ENCODE data around the gene LTBR.

- TF ChIP-seq ZNF138 (tag by site-specific recombination; IDR thresholded peaks at IDR 0.05; ENCODE audit: borderline replicate concordance) (no peak), ZNF24 (tag by site-specific recombination; IDR thresholded peaks at IDR 0.05) (no peak), PATZ1 (tag by site-specific recombination; IDR thresholded peaks at IDR 0.05) (no peak)
- TF ChIP-seq, protein P1, sequence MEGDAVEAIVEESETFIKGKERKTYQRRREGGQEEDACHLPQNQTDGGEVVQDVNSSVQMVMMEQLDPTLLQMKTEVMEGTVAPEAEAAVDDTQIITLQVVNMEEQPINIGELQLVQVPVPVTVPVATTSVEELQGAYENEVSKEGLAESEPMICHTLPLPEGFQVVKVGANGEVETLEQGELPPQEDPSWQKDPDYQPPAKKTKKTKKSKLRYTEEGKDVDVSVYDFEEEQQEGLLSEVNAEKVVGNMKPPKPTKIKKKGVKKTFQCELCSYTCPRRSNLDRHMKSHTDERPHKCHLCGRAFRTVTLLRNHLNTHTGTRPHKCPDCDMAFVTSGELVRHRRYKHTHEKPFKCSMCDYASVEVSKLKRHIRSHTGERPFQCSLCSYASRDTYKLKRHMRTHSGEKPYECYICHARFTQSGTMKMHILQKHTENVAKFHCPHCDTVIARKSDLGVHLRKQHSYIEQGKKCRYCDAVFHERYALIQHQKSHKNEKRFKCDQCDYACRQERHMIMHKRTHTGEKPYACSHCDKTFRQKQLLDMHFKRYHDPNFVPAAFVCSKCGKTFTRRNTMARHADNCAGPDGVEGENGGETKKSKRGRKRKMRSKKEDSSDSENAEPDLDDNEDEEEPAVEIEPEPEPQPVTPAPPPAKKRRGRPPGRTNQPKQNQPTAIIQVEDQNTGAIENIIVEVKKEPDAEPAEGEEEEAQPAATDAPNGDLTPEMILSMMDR (tag by site-specific recombination; IDR thresholded peaks at IDR 0.05), result no peak
- TF ChIP-seq, protein P2, sequence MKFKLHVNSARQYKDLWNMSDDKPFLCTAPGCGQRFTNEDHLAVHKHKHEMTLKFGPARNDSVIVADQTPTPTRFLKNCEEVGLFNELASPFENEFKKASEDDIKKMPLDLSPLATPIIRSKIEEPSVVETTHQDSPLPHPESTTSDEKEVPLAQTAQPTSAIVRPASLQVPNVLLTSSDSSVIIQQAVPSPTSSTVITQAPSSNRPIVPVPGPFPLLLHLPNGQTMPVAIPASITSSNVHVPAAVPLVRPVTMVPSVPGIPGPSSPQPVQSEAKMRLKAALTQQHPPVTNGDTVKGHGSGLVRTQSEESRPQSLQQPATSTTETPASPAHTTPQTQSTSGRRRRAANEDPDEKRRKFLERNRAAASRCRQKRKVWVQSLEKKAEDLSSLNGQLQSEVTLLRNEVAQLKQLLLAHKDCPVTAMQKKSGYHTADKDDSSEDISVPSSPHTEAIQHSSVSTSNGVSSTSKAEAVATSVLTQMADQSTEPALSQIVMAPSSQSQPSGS (tag by site-specific recombination; IDR thresholded peaks at IDR 0.05; ENCODE audit: low read depth), result no peak
These were observed 56.4 kb downstream of the LTBR start for GRCh38 chr12:6440391-6440790.
